ENCODE data around the gene COX6B2. TPM values are rescaled to one million over a fixed set of nuclear protein-coding genes. Genes with fewer than 3 reads are reported as not detected.

The COX6B2 gene
- total RNA-seq, 1 experiment from 2014 or later: not detected

GRCh38 chr19:55362174-55362989 lies 7.9 kb upstream of the COX6B2 start:
- DNase-seq (ENCODE audit: low read depth): no peak

GRCh38 chr19:55360902-55361301 lies 6.4 kb upstream of the COX6B2 start:
- DNase-seq (ENCODE audit: low read depth): no peak

- DNase-seq (ENCODE audit: low read depth): no peak
These were observed 4.7 kb upstream of the COX6B2 start for GRCh38 chr19:55358943-55359908.

- no peak for DNase-seq (ENCODE audit: low read depth)
These were observed 4.0 kb upstream of the COX6B2 start for GRCh38 chr19:55358493-55358892.

- no peak for DNase-seq (ENCODE audit: low read depth)
These were observed 798 bp upstream of the COX6B2 start for GRCh38 chr19:55355213-55355821.

GRCh38 chr19:55353803-55354697 lies 469 bp downstream of the COX6B2 start:
- no peak for DNase-seq (ENCODE audit: low read depth)

- DNase-seq (ENCODE audit: low read depth): no peak
These were observed 1.1 kb downstream of the COX6B2 start for GRCh38 chr19:55353356-55353802.

GRCh38 chr19:55352549-55353145 lies 1.9 kb downstream of the COX6B2 start:
- no peak for DNase-seq (ENCODE audit: low read depth)

GRCh38 chr19:55352040-55352439 lies 2.5 kb downstream of the COX6B2 start:
- no peak for DNase-seq (ENCODE audit: low read depth)

- no peak for DNase-seq (ENCODE audit: low read depth)
These were observed 3.8 kb downstream of the COX6B2 start for GRCh38 chr19:55350620-55351315.

GRCh38 chr19:55348317-55349034 lies 6.0 kb downstream of the COX6B2 start:
- DNase-seq (ENCODE audit: low read depth): no peak

GRCh38 chr19:55347442-55348009 lies 7.0 kb downstream of the COX6B2 start:
- DNase-seq (ENCODE audit: low read depth): no peak

GRCh38 chr19:55346725-55347441 lies 7.6 kb downstream of the COX6B2 start:
- no peak for DNase-seq (ENCODE audit: low read depth)

GRCh38 chr19:55345818-55346724 lies 8.4 kb downstream of the COX6B2 start:
- peak; percentile 45 for DNase-seq (ENCODE audit: low read depth)

GRCh38 chr19:55345101-55345817 lies 9.3 kb downstream of the COX6B2 start:
- DNase-seq (ENCODE audit: low read depth): no peak

GRCh38 chr19:55344444-55344843 lies 10.1 kb downstream of the COX6B2 start:
- DNase-seq (ENCODE audit: low read depth): peak; percentile 90

Data from LHCN-M2 (cell line).